Kidney epithelial cell (primary cell): ENCODE data around the gene SMNDC1. TPM values are rescaled to one million over a fixed set of nuclear protein-coding genes. Genes with fewer than 3 reads are reported as not detected.
"Not testable (repeated sequence)": the region's sequence is repeated elsewhere in the genome, so short reads cannot be mapped to it uniquely, and the experiment has no call there.

Experiments
- DNase-seq: peaks from one replicate; pipeline ENCODE4 v3.0.0-alpha.2; 2010; ENCODE audit warnings: low read depth
- H3K27me3 ChIP-seq: 2 replicates; pipeline ENCODE4 v1.6.0; 2011; ENCODE audit warnings: low read length; ENCODE audit not compliant: control insufficient read depth, insufficient read depth
- H3K36me3 ChIP-seq: 2 replicates; pipeline ENCODE4 v1.5.1; 2011; ENCODE audit warnings: low read length; ENCODE audit not compliant: control insufficient read depth, insufficient read depth
- H3K4me3 ChIP-seq: 2 replicates; pipeline ENCODE4 v1.5.1; 2011; ENCODE audit warnings: low read depth, mild to moderate bottlenecking, control low read depth, low read length
- total RNA-seq: library from RNA; depleted of rRNA; stranded (reverse); fragments of >200 nt; gene quantifications from 2 replicates; pipeline ENCODE4 v1.2.3, GENCODE V29; 2015
- TF ChIP-seq, protein P1 (sequence below): IDR thresholded peaks from 2 replicates; pipeline ENCODE4 v1.5.1; 2011; ENCODE audit warnings: mild to moderate bottlenecking, moderate library complexity, low read length, control low read depth, inconsistent platforms; ENCODE audit not compliant: insufficient read depth, poor library complexity, severe bottlenecking

The SMNDC1 gene
- total RNA-seq, 1 donor from 2014 or later: 8.0 TPM

DNA sequence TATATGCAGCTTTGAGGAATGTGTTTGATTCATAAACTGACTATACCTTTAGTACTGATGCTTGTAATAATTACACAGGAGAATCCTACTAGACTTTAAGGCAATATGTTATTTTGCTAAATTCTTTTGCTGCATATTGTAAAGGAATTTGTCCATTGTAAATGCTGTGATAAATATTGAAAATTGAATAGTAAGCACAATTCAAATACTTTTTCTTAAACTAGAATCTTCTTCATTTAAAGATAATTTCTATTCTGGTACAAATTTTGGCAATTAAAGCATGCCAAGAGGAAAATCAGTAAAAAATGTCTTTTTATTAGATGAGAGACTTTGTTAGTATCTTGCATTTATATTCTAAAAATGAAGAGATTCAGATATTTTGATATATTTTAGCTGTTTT is 45.4 kb downstream of the SMNDC1 start:
- Histone ChIP-seq H3K4me3 (no peak overlapping the region), H3K36me3 (no peaks in the 10 kb centered on the region), H3K27me3 (no peaks in the 10 kb centered on the region)
- TF ChIP-seq, protein P1, sequence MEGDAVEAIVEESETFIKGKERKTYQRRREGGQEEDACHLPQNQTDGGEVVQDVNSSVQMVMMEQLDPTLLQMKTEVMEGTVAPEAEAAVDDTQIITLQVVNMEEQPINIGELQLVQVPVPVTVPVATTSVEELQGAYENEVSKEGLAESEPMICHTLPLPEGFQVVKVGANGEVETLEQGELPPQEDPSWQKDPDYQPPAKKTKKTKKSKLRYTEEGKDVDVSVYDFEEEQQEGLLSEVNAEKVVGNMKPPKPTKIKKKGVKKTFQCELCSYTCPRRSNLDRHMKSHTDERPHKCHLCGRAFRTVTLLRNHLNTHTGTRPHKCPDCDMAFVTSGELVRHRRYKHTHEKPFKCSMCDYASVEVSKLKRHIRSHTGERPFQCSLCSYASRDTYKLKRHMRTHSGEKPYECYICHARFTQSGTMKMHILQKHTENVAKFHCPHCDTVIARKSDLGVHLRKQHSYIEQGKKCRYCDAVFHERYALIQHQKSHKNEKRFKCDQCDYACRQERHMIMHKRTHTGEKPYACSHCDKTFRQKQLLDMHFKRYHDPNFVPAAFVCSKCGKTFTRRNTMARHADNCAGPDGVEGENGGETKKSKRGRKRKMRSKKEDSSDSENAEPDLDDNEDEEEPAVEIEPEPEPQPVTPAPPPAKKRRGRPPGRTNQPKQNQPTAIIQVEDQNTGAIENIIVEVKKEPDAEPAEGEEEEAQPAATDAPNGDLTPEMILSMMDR: no peak
- DNase-seq: no peak

DNA sequence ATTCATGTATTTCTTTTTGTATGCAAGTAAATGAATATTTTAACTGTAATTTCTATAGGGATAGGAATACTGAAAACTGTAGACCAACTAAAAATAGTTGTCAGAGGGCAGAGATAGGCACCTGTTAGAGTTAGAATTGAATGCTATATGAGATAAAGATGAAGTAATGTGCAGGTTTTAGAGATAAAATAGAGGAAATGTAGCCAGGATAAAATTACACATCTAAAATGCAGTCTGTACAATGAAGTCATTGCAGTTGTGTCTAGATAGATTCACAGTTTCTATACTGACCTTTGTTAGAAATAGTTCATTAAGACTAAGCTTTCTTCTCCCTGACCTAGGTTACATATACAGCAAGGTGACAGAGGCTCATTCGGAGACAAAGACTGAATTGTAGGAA is 46.2 kb downstream of the SMNDC1 start:
- Histone ChIP-seq H3K27me3 (no peaks in the 10 kb centered on the region), H3K4me3 (no peak overlapping the region)
- TF ChIP-seq, protein P1: no peak

GRCh38 chr10:110254467-110254866 is 50.3 kb downstream of the SMNDC1 start:
- H3K27me3 ChIP-seq: no peaks in the 10 kb centered on the region
- H3K36me3 ChIP-seq: no peaks in the 10 kb centered on the region
- TF ChIP-seq, protein P1: no peak
- no peak overlapping the region for H3K4me3 ChIP-seq
- DNase-seq: no peak

More for the DNA sequence above, 46.2 kb downstream of the SMNDC1 start:
- no peaks in the 10 kb centered on the region for H3K36me3 ChIP-seq
- DNase-seq: no peak

- Histone ChIP-seq H3K4me3 (no peak overlapping the region), H3K36me3 (no peaks in the 10 kb centered on the region), H3K27me3 (no peaks in the 10 kb centered on the region)
- no peak for DNase-seq
- TF ChIP-seq, protein P1: no peak
These were observed 52.6 kb downstream of the SMNDC1 start for GRCh38 chr10:110252151-110252550.

GRCh38 chr10:110251392-110251791 is 53.3 kb downstream of the SMNDC1 start:
- H3K27me3 ChIP-seq, H3K4me3 ChIP-seq, DNase-seq, H3K36me3 ChIP-seq: not testable (repeated sequence)

DNA sequence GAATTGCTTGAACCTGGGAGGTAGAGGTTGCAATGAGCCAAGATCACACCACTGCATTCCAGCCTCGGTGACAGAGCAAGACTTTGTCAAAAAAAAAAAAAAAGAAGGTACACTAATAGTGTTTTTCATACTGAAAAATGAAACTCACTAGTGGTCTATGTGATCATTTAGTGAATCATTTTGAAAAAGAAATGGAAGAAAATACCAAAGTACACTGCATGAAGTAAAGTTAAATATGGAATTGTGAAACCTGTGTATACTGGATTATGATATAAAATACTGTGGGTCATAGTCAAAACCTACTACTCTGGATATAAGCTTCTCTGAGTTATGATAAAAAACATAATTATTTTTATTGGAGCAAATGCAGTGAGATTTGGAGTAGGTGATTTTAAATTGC is 55.2 kb downstream of the SMNDC1 start:
- DNase-seq, H3K27me3 ChIP-seq, H3K4me3 ChIP-seq, H3K36me3 ChIP-seq: not testable (repeated sequence)

DNA sequence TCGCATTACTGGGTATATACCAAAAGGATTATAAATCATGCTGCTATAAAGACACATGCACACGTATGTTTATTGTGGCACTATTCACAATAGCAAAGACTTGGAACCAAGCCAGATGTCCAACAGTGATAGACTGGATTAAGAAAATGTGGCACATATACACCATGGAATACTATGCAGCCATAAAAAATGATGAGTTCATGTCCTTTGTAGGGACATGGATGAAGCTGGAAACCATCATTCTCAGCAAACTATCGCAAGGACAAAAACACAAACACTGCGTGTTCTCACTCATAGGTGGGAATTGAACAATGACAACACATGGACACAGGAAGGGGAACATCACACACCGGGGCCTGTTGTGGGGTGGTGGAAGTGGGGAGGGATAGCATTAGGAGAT is 56.9 kb downstream of the SMNDC1 start:
- H3K4me3 ChIP-seq, DNase-seq, H3K27me3 ChIP-seq, H3K36me3 ChIP-seq: not testable (repeated sequence)
